Astrocyte of the spinal cord (primary cell): ENCODE data around the gene UGT1A4.

Experiments
- DNase-seq: peaks from one replicate; pipeline ENCODE4 v3.0.0; 2011; ENCODE audit warnings: low read depth, low spot score
- H3K4me3 ChIP-seq: 2 replicates; pipeline ENCODE4 v1.5.1; 2011; ENCODE audit warnings: low read depth, mild to moderate bottlenecking, low read length, moderate library complexity
- in situ Hi-C: cut with HindIII; loops from 2 replicates; pipeline ENCODE4 v1.10.0; 2017; ENCODE audit warnings: low sequenced_read_pairs
- TF ChIP-seq, protein P1 (sequence below): IDR thresholded peaks from 2 replicates; pipeline ENCODE4 v1.5.1; 2012; ENCODE audit warnings: low read depth, mild to moderate bottlenecking, low read length, inconsistent platforms

Gene UGT1A4

DNA sequence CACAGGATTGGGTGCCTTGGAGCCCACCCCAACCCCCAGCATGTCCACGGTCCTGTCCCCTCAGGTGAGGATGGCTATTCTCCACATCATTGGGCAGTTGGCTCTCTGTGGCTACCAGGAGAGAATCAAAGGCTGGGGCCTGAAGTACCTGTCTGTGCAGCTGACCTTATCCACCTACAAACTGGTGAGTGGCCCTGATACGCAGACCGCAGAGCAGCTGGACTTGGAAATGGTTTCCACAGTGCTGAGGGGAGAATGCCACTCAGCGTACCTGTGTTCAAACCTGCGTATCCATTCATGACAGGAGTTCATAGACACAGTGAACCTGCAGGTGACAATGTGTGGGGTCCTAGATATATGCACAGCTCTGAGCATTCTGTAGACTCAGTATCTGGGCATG lies 81.2 kb downstream of the UGT1A4 start:
- TF ChIP-seq, protein P1, sequence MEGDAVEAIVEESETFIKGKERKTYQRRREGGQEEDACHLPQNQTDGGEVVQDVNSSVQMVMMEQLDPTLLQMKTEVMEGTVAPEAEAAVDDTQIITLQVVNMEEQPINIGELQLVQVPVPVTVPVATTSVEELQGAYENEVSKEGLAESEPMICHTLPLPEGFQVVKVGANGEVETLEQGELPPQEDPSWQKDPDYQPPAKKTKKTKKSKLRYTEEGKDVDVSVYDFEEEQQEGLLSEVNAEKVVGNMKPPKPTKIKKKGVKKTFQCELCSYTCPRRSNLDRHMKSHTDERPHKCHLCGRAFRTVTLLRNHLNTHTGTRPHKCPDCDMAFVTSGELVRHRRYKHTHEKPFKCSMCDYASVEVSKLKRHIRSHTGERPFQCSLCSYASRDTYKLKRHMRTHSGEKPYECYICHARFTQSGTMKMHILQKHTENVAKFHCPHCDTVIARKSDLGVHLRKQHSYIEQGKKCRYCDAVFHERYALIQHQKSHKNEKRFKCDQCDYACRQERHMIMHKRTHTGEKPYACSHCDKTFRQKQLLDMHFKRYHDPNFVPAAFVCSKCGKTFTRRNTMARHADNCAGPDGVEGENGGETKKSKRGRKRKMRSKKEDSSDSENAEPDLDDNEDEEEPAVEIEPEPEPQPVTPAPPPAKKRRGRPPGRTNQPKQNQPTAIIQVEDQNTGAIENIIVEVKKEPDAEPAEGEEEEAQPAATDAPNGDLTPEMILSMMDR: no peak
- DNase-seq: no peak
- in situ Hi-C loops: no loop called here
- H3K4me3 ChIP-seq: no peak overlapping the region

DNA sequence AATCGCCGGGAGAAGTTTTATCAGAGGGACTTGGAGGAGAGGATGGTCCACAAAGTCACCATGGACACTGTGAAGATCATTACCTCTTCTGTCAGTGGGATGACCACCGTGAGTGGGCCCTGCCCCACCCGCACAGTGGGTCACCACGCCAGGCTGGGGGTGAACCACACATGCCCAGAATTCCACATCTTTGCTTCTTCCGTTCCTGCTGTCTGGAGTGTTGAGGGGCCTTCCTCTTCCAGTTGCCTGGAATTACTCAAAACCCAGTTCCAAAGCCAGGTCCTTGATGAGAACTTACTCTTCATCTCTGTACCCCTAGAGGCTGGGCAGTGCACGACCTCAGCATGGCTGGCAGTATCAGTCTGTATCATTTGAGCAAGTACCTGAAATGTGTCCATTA lies 81.7 kb downstream of the UGT1A4 start:
- TF ChIP-seq, protein P1: no peak
- in situ Hi-C loops: no loop called here
- H3K4me3 ChIP-seq: no peak overlapping the region
- no peak for DNase-seq

DNA sequence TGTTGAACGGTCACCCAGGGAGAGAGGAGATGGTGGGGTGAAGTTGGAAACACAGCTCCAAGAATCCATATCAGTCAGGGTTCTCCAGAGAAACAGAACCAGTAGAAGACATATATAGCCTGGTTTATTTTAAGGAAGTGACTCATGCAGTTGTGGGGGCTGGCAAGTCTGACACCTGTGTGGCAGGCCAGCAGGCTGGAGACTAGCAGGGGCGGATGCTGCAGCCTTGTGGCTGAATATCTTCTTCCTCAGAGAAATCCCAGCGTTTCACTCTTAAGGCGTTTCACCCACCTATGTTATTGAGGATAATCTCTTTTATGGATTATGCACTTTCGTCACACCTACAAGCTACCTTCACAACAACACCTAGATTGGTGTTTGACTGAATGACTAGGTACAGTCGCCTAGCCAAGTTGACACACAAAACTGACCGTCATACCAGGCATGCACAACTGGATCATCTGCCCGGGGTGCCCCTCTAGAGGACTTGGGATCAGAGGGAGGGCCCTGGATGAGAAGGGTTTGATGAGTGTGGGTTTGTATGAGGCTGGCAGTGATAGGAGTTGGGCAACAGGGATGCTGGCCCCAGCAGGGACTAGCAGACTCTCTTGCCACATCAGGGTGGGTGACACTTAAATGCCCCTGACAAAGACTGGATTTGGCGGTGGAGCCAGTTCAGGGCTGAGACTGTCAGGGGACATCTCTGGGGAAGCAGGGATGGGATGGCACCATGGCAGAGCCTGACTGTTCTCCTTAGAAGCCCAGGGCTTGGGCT lies 83.0 kb downstream of the UGT1A4 start:
- TF ChIP-seq, protein P1: no peak
- in situ Hi-C loops: no loop called here
- no peak overlapping the region for H3K4me3 ChIP-seq
- DNase-seq: no peak

DNA sequence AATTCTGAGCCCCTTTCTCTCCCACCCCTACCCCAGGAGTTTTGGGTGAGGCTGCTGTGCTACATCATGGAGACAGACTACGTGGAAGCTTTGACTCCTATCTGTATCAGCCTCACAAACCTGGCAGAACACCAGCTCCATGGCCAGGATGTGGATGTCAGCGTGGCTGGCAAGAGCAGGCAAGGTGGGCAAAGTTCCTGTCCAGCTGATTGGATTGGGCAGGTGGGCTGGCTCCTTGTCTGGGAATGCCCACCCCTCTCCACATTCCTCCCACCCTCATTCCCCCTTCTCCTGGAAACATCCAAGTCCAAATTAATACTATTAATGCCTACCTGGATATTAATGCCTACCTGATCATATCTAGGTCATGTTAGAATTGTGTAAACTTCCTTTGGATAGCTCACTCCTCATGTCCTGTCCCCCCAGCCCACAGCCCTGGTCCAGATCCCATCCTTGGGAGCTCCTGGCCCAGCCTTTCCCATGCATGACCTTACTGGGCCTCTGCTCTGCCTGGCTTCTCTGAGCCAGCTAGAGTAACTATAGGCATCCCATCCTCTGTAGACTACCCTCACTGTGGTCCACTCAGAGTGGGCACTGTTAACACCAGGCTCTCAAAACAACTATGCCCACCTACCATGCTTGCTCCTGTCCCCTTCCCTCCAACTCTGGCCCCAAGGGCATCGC lies 83.7 kb downstream of the UGT1A4 start:
- TF ChIP-seq, protein P1: no peak
- in situ Hi-C loops: no loop called here
- H3K4me3 ChIP-seq: no peak overlapping the region
- DNase-seq: no peak

DNA sequence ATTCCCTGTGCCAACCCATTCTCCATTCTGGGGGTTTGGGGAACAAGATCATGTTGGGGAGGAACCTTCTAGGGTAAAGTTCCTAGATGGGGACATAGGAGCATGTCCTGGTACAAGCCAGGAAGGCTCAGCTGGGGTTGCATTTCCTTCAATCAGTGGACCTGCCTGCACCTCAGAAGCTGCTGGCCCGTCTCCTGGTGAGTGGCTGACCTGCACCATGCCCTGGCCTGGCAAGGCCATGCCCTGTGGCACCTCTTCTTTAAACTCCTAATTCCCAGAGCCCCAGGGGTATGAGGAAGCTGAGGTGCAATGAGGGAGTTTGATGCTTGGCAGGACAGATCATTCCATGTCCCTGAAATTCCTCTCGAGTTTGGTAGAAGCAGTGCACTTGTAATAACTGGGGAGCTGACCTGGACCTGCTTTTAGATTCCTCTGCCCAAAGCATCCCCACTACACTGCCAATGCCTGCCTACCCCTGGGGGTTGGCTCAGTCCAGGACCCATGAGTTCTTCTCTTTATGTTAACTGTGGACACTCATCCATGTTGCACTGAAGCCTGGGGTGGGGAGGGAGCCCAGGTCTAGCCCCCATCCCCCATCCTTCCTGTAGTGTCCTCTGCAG lies 84.9 kb downstream of the UGT1A4 start:
- no peak for DNase-seq
- H3K4me3 ChIP-seq: no peak overlapping the region
- TF ChIP-seq, protein P1: no peak
- in situ Hi-C loops: no loop called here

DNA sequence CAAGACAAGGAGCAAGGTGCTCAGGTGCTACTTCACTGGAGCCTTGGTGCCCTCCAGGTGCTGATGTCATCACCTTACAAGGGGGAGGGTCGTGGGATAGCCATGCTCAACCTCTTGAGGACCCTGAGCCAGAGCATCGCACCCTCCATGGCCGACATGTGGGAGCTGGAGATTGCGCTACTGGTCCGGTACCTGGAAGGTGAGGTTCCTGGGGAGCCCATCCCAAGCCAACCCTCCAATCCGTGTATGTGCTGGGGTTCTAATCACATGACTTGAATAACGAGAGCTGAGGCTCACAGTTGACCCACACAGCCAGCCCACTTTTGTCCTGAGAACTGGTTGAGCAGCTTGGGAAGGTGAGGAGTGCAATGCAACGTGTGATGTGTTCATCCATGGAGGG lies 85.5 kb downstream of the UGT1A4 start:
- in situ Hi-C loops: no loop called here
- DNase-seq: no peak
- H3K4me3 ChIP-seq: no peak overlapping the region
- TF ChIP-seq, protein P1: no peak
